ENCODE measurements around the gene COL6A3.

Gene COL6A3

GRCh38 chr2:237279012-237279768 lies 134.8 kb downstream of the COL6A3 start:
- Mint-ChIP-seq H3K27me3 (peaks cover 4% of the 10 kb centered on the region), H3K9me3 (no peaks in the 10 kb centered on the region), H3K27ac (no peak overlapping the region), H3K4me1 (no peaks in the 10 kb centered on the region), H3K36me3 (no peaks in the 10 kb centered on the region), H3K4me3 (no peak overlapping the region)

GRCh38 chr2:237278568-237278967 lies 135.4 kb downstream of the COL6A3 start:
- H3K4me3 Mint-ChIP-seq = no peak overlapping the region
- peaks cover 4% of the 10 kb centered on the region for H3K27me3 Mint-ChIP-seq
- H3K27ac Mint-ChIP-seq = no peak overlapping the region
- no peaks in the 10 kb centered on the region for H3K36me3 Mint-ChIP-seq
- H3K9me3 Mint-ChIP-seq = no peaks in the 10 kb centered on the region
- no peaks in the 10 kb centered on the region for H3K4me1 Mint-ChIP-seq

GRCh38 chr2:237276716-237277490 lies 137.1 kb downstream of the COL6A3 start:
- Mint-ChIP-seq H3K9me3 (no peaks in the 10 kb centered on the region), H3K27me3 (peaks cover 4% of the 10 kb centered on the region), H3K4me3 (no peak overlapping the region), H3K27ac (no peak overlapping the region), H3K36me3 (no peaks in the 10 kb centered on the region), H3K4me1 (no peaks in the 10 kb centered on the region)

Data from activated naive CD4-positive, alpha-beta T cell treated with anti-CD3 and anti-CD28 coated beads, Interleukin-2, amount 50 U/mL, for 24 hours (primary cell).